GM19452 (cell line): ENCODE data around the gene RPAP2.
A peak's percentile ranks its signal among the peaks of the same experiment; 100 is the strongest.
"Not testable (repeated sequence)": the region's sequence is repeated elsewhere in the genome, so short reads cannot be mapped to it uniquely, and the experiment has no call there.

Experiments
- ATAC-seq: cut with Tn5 transposase; IDR thresholded peaks from one replicate; pipeline ENCODE4 v1.9.1; 2021; ENCODE audit not compliant: unreplicated experiment

The RPAP2 gene

DNA sequence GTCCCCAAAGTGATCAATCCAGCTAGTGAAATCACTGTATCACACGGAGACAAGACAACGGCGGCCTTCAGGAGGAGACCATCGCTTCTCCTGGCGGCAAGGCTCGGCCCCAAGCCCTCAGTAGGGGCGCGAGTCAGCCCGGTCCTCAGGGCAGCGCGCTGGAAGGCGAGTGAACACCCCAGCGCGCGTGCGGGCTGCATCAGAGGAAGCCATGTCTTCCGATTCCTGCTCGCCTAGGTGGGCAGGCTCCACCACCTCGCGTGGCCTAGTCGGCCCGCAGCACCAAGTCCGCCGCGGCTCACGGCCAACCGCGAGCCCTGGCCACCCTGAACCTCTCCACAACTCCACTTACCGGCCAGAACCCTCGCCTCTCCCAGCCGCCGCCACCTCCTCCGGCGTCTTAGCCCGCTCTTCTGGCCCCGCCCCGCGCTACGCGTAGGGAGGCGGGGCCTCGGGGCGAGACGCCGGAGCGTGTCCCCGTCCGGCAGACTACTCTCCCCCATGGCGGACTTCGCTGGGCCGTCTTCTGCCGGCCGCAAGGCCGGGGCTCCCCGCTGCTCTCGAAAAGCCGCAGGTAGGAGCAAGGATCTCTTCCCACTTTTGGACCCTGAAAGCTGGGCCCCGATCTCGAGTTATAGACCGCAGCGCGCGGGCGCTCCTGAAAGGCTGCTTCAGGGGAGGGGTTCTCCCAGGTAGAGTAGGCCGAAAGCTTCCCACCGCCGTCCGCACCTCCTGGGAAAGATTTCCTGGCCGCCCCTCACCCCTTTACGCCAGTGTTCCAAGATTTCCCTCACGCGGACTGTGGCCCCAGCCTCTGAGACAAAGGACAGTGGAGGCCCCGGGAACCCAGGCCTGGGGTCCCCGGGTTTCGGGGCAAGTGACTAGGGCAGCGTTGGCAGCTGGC, at the start of gene RPAP2, which contains the start of gene GLMN:
Gene RPAP2 (plus strand): TSS at position 487 of the 904 bp plus-strand sequence. CDS start 15 bp downstream, at position 502.
Gene GLMN (minus strand): TSS at position 415 of the 904 bp plus-strand sequence. CDS start 988 bp downstream, outside the sequence.
- peak; percentile 99 for ATAC-seq

DNA sequence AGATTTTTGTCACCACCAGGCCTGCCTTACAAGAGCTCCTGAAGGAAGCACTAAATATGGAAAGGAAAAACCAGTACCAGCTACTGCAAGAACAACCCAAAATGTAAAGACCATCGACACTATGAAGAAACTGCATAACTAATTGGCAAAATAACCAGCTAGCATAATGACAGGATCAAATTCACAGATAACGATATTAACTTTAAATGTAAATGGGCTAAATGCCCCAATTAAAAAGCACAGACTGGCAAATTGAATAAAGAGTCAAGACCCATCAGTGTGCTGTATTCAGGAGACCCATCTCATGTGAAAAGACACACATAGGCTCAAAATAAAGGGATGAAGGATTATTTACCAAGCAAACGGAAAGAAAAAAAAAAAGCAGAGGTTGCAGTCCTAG, 44.1 kb upstream of the RPAP2 start:
- ATAC-seq, result not testable (repeated sequence)

DNA sequence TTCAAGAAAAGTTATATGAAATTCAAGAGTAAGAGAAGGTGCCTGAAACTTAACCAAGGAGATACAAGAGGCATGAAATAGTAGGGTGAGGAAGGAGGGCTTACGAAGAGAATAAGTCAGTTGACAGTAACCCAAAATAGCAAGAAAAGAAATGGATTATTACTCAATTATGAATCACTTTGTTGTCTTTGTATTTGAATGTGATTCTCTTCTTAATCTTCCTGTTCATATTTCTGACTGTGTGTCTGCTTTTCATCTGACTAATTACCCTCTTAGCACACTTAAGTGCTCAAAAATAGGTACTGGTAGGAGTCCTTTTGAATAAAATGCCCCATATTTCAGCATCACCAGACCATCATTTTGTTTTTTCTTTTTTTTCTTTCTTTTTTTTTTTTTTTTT, 39.5 kb upstream of the RPAP2 start:
- no peak for ATAC-seq

DNA sequence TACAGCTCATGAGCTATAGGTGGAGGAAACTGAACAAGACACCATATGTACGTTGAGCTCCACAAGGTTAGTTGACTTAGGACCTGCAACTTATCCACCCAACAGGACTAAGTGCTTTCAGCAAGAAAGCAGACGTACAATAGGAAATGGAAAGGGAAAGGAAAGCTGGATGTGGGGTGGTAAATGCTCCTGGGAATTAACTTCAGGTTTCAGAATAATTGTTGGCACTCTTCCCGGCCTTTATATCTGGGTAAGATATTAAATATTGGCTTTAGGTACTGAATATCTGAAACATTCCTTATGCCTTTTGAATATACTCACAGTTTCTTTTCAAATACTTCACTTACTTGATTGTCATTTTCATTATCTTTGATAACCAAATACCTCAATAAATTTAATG, 36.3 kb upstream of the RPAP2 start:
- ATAC-seq, result no peak

DNA sequence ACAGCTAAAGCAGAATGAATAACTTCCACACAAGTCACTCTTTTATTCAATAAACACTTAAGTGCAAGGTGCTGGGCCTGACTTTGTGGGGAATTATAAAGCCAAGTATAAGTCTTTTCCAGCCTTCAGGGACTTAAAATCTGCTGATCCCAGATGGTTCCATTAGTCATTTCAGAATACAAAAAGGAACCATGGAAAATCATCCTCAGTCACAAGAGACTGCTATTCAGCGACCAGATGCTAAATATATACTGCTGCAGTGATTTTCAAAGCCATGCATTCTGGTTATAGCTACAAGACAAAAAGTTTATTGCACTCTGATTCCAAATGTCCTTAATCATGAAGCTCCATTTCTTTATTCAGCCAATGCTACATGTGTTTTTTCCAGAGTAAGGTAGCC, 25.8 kb upstream of the RPAP2 start:
- no peak for ATAC-seq

DNA sequence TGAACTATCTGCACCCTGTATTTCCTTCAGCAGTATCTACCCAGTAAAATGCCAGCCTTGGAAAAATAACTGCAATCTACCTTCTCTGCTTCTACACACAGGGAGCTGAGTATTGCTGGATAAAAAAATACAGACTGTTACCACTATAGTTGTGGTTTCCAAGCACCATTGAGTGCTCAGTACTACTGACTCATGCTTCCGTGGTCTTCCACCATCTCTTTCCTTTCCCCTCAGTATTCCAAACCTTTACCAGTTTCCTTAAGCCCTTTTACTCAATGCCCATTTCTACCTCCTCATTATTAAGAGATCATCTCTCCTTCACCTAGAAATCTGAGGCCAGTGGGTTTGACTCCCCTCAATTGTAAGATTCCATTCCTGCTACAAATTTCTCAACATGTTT, 23.9 kb upstream of the RPAP2 start:
- no peak for ATAC-seq

DNA sequence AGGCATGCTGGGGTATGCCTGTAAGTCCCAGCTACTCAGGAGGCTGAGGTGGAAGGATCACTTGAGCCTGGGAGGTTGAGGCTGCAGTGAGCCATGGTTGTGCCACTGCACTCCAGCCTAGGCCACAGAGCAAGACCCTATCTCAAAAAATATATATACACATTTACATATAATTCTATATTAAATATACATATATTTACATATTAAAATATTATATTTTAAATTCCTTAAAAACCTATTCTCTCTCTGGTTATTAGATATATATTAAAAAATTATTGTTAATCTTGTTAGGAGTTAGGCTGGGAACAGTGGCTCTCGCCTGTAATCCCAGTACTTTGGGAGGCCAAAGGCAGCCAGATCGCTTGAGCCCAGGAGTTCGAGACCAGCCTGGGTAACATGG, 22.8 kb upstream of the RPAP2 start:
- no peak for ATAC-seq

DNA sequence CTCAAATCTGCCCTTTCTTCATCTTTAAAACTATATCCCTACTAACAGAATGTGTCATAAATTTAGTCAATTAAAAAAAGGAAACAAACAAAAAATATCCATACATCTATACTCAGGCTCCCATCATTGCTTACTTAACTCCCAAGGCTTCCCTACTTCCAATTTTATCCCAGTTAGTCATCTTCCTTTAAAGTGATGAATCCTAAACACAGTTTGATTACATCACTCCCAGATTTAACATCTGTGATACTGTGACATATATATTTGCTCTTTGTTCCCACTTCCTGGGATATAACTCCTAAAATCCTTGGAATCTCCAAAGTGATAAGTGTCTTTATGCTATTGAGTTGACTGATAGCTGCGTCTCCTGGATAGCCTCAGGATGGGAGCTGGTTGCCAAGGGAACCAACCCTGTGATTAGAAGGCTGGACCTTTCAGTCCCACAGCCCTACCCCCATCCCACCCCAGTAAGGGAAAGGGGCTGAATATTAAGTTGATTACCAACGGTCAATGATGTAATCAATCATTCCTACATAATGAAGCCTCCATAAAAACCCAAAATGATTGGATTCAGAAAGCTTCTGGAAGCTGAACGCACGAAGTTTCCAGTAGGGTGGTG, 21.6 kb upstream of the RPAP2 start:
- ATAC-seq, result no peak

DNA sequence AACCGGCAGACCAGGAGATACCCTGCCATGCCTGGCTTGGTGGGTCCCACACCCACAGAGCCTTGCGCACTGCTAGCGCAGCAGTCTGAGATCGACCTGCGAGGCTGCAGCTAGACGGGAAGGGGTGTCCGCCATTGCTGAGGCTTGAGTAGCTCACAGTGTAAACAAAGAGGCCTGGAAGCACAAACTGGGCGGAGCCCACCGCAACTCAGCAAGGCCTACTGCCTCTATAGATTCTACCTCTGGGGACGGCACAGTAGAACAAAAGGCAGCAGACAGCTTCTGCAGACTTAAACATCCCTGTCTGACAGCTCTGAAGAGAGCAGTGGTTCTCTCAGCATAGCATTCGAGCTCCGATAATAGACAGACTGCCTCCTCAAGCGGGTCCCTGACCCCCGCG, 19.1 kb upstream of the RPAP2 start:
- not testable (repeated sequence) for ATAC-seq

DNA sequence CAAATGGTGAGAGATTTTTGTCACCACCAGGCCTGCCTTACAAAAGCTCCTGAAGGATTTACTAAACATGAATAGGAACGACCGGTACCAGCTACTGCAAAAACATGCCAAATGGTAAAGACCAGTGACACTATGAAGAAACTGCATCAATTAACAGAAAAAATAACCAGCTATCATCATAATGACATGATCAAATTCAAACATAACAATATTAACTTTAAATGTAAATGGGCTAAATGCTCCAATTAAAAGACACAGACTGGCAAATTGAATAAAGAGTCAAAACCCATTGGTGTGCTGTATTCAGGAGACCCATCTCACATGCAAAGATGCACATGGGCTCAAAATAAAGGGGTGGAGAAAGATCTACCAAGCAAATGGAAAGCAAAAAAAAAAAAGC, 17.4 kb upstream of the RPAP2 start:
- ATAC-seq, result not testable (repeated sequence)

DNA sequence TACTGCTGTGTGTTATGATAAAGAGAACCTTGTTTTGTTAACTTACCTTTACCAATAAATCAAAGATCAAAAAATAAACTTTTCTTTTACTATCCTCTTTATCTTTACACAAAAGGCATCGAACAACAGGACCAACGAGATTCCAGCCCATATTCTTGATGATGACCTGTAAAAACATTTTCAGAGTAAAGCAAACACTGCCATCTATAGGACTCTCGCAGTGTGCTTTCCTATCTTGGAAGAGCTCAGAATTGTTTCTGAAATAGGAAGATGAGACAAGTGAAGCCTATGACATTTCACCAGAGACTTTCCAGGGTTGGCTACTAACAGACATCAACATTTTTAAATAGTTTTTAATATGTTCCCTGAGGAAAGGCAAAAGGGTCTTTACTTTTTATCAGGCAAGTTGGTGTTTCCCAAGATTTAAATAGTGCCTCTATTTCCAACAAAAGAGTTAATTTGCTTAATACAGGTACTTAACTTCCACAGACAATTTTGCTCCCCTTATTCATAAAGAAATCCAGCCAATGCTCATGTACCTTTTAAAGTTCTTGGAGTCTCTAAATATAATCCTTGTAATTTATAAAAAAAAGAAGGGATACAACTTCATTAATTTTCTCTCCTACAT, 7.4 kb upstream of the RPAP2 start:
- ATAC-seq, result no peak

DNA sequence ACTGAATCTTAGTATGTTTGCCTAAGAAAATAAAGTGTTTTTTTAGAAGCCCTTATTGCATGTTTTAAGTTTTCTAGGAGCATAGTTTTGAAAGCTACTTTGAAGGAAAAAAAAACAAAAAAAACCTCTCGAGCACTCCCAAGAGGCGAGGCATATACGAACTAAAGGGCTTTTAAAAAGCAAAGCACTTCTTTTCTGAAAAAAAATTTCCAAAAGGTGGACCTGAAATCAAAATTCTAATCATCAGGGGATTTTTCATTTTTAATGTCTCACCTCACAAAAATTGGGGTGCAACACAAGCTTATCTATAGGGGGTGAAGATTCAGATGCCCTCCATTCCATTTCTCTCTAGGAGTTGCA, 666 bp upstream of the RPAP2 start:
- no peak for ATAC-seq

DNA sequence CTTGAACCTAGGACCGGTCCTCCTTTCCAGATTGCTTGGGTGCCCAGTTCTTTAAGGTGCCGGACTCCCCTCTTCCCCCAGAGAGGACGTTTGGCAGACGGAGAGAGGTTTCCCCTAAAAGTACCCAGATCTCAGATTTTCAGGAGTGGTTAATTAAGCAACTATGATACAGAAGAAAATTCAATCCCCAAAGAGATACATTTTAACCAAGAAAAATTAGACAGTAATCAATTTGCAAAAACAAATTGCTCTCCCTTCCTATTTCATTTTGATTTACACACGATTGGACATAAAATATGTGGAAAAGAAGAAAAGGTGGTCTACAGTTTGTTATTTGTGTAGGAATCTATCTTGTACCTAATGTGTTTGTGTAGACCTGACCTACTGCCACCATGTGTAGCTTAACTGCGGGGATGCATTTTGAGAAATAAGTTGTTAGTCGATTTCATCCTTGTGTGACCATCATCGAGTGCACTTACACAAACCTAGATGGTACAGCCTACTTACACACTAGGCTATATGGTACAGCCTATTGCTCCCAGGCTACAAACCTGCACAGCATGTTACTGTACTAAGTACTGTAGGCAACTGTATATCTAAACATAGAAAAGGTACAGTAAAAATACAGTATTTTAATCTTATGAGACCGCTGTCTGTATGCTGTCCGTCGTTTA, 755 bp downstream of the RPAP2 start:
- no peak for ATAC-seq

DNA sequence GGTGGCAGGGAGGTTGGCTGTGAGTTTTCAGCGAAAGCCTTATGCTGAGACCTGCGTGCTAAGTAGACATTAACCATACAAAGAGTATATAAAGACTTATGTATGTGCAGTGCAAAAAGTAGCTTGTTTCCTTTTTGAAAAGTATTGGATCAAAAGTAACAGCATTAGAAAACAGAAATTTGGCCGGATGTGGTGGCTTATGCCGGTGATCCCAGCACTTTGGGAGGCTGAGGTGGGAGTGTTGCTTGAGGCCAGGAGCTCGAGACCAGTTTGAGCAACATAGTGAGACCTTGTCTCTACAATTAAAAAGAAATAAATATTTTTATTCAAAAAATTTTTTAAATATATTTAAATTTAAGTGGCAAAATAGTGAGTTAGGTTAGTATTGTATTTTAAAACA, 2.2 kb downstream of the RPAP2 start:
- no peak for ATAC-seq

DNA sequence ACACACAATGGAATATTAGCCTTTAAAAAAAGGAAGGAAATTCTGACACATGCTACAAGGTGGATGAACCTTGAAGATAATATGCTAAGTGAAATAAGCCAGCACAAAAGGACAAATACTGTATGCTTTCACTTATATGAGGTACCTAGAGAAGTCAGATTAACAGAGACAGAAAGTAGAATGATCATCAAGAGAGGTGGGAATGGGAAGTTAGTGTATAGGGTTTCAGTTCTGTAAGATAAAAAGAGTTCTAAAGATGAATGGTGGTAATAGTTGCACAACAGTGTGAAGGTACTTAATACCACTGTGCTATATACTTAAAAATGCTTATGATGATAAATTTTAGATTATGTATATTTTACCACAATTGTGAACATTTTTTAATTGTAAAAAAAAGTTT, 7.2 kb downstream of the RPAP2 start:
- no peak for ATAC-seq

DNA sequence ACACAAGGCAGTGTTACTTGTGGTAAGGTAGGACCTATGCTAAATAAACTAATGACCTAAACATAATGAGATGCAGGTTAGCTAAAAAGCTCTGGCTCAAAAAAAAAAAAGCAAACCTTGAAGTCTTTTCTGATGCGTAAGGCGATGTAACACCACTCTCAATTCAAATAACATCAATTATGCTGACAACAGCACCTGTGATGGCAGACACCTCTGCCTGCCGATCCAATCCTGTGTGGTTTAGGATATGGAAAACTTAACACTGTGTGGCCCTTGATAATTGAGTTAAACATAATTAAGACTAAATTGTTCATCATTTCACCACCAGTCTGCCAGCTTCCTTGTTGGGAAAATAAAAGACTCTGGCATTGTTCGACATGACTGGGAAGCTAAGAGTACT, 9.1 kb downstream of the RPAP2 start:
- no peak for ATAC-seq

DNA sequence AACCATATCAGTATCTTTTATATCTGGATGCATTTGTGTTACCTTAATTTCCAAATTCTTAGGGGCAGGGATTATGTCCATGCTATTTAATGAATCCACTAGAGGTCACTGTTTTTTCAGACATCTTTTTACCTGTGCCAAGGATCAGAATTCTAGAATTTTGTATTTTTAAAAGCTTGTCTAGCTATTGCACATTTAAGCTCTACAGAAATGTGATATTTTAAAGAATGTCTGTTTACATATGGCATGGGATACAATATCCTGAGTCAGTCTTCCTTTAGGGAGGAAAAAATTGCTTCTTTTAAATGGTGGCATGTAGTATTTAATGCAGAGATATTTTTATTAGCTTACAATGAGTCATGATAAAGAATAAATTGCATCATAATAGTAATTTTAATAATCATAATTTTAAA, 11.3 kb downstream of the RPAP2 start:
- ATAC-seq, result peak; percentile 55

DNA sequence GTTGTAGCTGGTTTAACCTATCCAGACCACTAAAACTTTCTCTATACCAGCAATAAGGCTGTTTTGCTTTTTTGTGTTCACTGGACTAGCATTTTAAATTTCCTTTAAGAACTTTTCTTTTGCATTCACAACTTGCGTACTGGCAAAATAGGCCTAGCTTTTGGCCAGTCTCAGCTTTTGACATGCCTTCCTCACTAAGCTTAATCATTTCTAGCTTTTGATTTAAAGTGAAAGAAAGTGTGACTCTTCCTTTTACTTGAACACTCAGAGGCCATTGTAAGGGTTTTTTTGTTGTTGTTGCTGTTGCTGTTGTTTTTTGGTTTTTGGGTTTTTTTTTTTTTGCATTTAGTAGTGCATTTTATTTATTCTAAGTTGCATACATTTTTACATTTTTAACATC, 15.2 kb downstream of the RPAP2 start:
- no peak for ATAC-seq

DNA sequence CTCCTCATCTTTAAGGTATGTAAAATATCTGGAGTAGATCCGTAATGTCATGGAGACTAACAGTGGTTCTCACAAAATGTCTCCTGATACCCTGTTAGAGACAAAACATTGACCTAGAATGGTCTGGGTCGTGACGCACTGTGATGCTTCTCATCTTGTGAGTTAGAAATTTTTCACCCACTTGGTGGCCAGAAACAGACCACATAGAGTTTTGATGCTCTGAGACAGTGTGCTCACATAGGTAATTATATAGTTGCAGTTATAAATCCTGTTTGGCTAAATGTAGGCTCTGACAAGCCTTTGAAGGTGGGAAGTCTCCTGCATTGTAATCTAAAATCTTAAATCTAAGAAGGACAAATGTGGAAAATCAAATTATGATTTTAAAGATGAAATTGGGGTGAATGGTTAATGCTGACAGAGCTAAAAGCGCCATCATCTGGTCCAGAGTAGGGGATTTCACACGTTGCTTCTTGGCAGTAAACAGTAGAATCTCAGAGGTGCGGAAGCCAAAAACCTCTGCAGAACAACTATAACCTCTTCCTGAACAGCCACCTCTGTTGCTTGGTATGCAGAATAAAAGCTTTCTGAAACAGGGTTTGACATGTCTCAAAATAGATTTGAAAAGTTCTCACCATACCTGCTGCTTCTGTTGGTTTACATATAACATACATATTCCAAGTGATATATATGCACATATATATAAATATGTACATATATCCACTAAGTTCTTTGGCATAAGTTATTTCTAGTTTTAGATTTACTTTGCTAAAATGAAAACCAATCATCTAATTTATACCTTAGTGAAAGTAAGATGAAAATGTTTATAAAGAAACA, 17.1 kb downstream of the RPAP2 start:
- ATAC-seq, result no peak

DNA sequence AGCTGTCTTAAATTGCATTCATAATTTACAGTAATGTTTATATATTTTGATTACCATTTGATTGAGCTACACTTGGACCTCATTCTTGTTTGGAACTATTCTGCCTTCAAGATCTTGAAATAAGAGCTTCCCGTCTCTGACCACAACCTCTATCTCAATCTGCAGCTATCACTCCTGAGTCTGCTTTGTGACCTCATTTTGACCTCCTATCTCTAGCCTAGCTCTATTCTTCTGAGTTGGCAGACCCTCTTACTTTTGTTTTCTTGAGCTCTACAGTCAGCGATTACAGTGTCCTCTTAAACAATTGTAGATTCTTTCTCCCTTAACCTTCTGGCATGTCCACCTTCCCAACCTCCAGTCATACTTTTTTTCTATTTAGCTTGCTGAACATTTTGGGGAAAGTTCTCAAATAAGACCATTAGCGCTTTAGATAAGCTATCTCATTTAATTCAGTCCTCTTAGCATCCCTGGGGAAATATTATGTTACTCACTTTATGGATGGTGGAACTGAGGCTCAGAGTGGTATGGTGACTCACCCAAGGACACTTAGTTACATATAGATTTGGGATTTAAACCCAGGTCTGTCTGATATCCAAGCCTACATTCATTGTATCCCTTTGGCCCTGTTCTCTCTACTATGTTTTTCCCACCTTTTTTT, 19.1 kb downstream of the RPAP2 start:
- ATAC-seq, result no peak
